H9 (cell line): ENCODE data around the gene SLC18B1. TPM values are rescaled to one million over a fixed set of nuclear protein-coding genes. Genes with fewer than 3 reads are reported as not detected.

Experiments
- DNase-seq: peaks from one replicate; pipeline ENCODE4 v3.0.0-alpha.2; 2017
- H2AFZ ChIP-seq: one replicate; pipeline ENCODE4 v1.6.1; 2013; ENCODE audit warnings: mild to moderate bottlenecking, low read length, control low read depth, moderate library complexity
- H2AK5ac ChIP-seq: 2 replicates; pipeline ENCODE4 v1.6.1; 2013; ENCODE audit warnings: low read length, control low read depth, mixed read lengths; ENCODE audit not compliant: insufficient read length
- H2BK120ac ChIP-seq: one replicate; pipeline ENCODE4 v1.6.1; 2013; ENCODE audit warnings: low read depth, mild to moderate bottlenecking, low read length, control low read depth, inconsistent platforms; ENCODE audit not compliant: poor library complexity, severe bottlenecking
- H2BK12ac ChIP-seq: 2 replicates; pipeline ENCODE4 v1.6.1; 2013; ENCODE audit warnings: low read length, control low read depth, mixed read lengths, low read depth; ENCODE audit not compliant: insufficient read length
- H2BK15ac ChIP-seq: 2 replicates; pipeline ENCODE4 v1.6.1; 2013; ENCODE audit warnings: low read depth, low read length, control low read depth
- H2BK20ac ChIP-seq: one replicate; pipeline ENCODE4 v1.6.1; 2013; ENCODE audit warnings: low read depth, mild to moderate bottlenecking, low read length, control low read depth, inconsistent platforms; ENCODE audit not compliant: poor library complexity, severe bottlenecking
- H2BK5ac ChIP-seq: 2 replicates; pipeline ENCODE4 v1.6.1; 2013; ENCODE audit warnings: low read length, control low read depth, mixed read lengths; ENCODE audit not compliant: insufficient read length
- H3K14ac ChIP-seq: 2 replicates; pipeline ENCODE4 v1.6.1; 2013; ENCODE audit warnings: low read length, control low read depth; ENCODE audit not compliant: insufficient read depth
- H3K18ac ChIP-seq: 2 replicates; pipeline ENCODE4 v1.6.1; 2013; ENCODE audit warnings: low read depth, mild to moderate bottlenecking, mixed read lengths, low read length, control low read depth; ENCODE audit not compliant: insufficient read length
- H3K23ac ChIP-seq: 2 replicates; pipeline ENCODE4 v1.6.1; 2013; ENCODE audit warnings: low read length, control low read depth, mixed read lengths, low read depth; ENCODE audit not compliant: insufficient read length
- H3K23me2 ChIP-seq: 2 replicates; pipeline ENCODE4 v1.6.1; 2013; ENCODE audit warnings: low read depth, mild to moderate bottlenecking, mixed read lengths, low read length, control low read depth; ENCODE audit not compliant: insufficient read length, poor library complexity, severe bottlenecking
- H3K27ac ChIP-seq: 2 replicates; pipeline ENCODE4 v1.5.1; 2013; ENCODE audit warnings: low read length, control low read depth, mixed read lengths, low read depth; ENCODE audit not compliant: insufficient read length
- H3K27me3 ChIP-seq: 2 replicates; pipeline ENCODE4 v1.6.1; 2013; ENCODE audit warnings: low read length, control low read depth, inconsistent platforms; ENCODE audit not compliant: insufficient read depth
- H3K4ac ChIP-seq: 2 replicates; pipeline ENCODE4 v1.6.1; 2013; ENCODE audit warnings: low read depth, mild to moderate bottlenecking, control low read depth, inconsistent platforms, low read length, moderate library complexity
- H3K4me1 ChIP-seq: 2 replicates; pipeline ENCODE4 v1.6.1; 2013; ENCODE audit warnings: low read length, control low read depth, inconsistent platforms; ENCODE audit not compliant: insufficient read depth
- H3K4me2 ChIP-seq: 2 replicates; pipeline ENCODE4 v1.6.1; 2013; ENCODE audit warnings: low read length, control low read depth, mixed read lengths; ENCODE audit not compliant: insufficient read length, insufficient read depth
- H3K56ac ChIP-seq: 2 replicates; pipeline ENCODE4 v1.6.1; 2013; ENCODE audit warnings: low read depth, mild to moderate bottlenecking, mixed read lengths, low read length, control low read depth; ENCODE audit not compliant: insufficient read length
- H3K79me1 ChIP-seq: 2 replicates; pipeline ENCODE4 v1.6.1; 2013; ENCODE audit warnings: low read depth, mild to moderate bottlenecking, moderate library complexity, low read length, control low read depth, inconsistent platforms; ENCODE audit not compliant: insufficient read depth, poor library complexity, severe bottlenecking
- H3K79me2 ChIP-seq: 2 replicates; pipeline ENCODE4 v1.6.1; 2013; ENCODE audit warnings: low read length, control low read depth, inconsistent platforms; ENCODE audit not compliant: insufficient read depth
- H3K9ac ChIP-seq: 2 replicates; pipeline ENCODE4 v1.6.1; 2013; ENCODE audit warnings: low read length, control low read depth, mixed read lengths; ENCODE audit not compliant: insufficient read length; ENCODE audit errors: extremely low read depth
- H3K9me3 ChIP-seq: one replicate; pipeline ENCODE4 v1.6.1; 2013; ENCODE audit warnings: low read depth, low read length, inconsistent platforms; ENCODE audit not compliant: control insufficient read depth
- H3T11ph ChIP-seq: one replicate; pipeline ENCODE4 v1.6.1; 2013; ENCODE audit warnings: mild to moderate bottlenecking, low read length, control low read depth, inconsistent platforms
- H4K20me1 ChIP-seq: one replicate; pipeline ENCODE4 v1.6.1; 2013; ENCODE audit not compliant: control insufficient read depth, insufficient read length, insufficient read depth
- H4K5ac ChIP-seq: 2 replicates; pipeline ENCODE4 v1.6.1; 2013; ENCODE audit warnings: low read depth, mild to moderate bottlenecking, mixed read lengths, low read length, control low read depth; ENCODE audit not compliant: insufficient read length
- H4K8ac ChIP-seq: replicated peaks from 2 replicates; pipeline ENCODE4 v1.6.1; 2013; ENCODE audit warnings: low read length, control low read depth, mixed read lengths, low read depth; ENCODE audit not compliant: insufficient read length
- H4K91ac ChIP-seq: 2 replicates; pipeline ENCODE4 v1.6.1; 2013; ENCODE audit warnings: low read depth, mild to moderate bottlenecking, moderate library complexity, mixed read lengths, low read length, control low read depth; ENCODE audit not compliant: insufficient read length
- H3K27ac Mint-ChIP-seq, 3 experiments: 2 replicates in 2 of 3; 3 replicates in 1 of 3; pipeline ENCODE4 v1.8.0; 2020 to 2021; ENCODE audit warnings: mixed read lengths in 3 of 3, mild to moderate bottlenecking in 1 of 3, moderate library complexity in 1 of 3
- H3K27me3 Mint-ChIP-seq: 2 replicates; pipeline ENCODE4 v1.8.0; 2021; ENCODE audit warnings: low read depth, mild to moderate bottlenecking, moderate library complexity, mixed read lengths
- H3K36me3 Mint-ChIP-seq, 3 experiments: 2 replicates in 2 of 3; 3 replicates in 1 of 3; pipeline ENCODE4 v1.8.0; 2020 to 2021; ENCODE audit warnings: low read depth in 3 of 3, mixed read lengths in 3 of 3; ENCODE audit not compliant: insufficient read depth in 1 of 3
- H3K4me1 Mint-ChIP-seq, 2 experiments: 2 replicates each; pipeline ENCODE4 v1.8.0; 2020; ENCODE audit warnings: mixed read lengths in 2 of 2
- H3K4me3 Mint-ChIP-seq, 2 experiments: 2 replicates in 1 of 2; 3 replicates in 1 of 2; pipeline ENCODE4 v1.8.0; 2020 to 2021; ENCODE audit warnings: mild to moderate bottlenecking in 2 of 2, mixed read lengths in 2 of 2, moderate library complexity in 1 of 2
- H3K9me3 Mint-ChIP-seq, 2 experiments: 2 replicates in 1 of 2; 3 replicates in 1 of 2; pipeline ENCODE4 v1.8.0; 2020; ENCODE audit warnings: mild to moderate bottlenecking in 2 of 2, mixed read lengths in 2 of 2, moderate library complexity in 1 of 2
- WGBS: extraction: QIAGEN DNeasy Blood & Tissue Kit; methylation state at CpG from one replicate; pipeline ENCODE4 v1.1.7; 2013; ENCODE audit warnings: missing lambda C conversion rate, low lambda C conversion rate, mixed read lengths; ENCODE audit not compliant: insufficient read length; ENCODE audit errors: extremely low coverage; 5-methylcytosine and 5-hydroxymethylcytosine counted together
- total RNA-seq: library from RNA; stranded (reverse); gene quantifications from 2 replicates; pipeline ENCODE4 v1.2.1, GENCODE V29; 2021
- TF ChIP-seq, protein P1 (sequence below): fragments of 200-600 bp; sonication (generic); conservative IDR thresholded peaks from 3 replicates; pipeline ENCODE4 v1.8.0; 2021; ENCODE audit warnings: antibody characterized with exemption, mild to moderate bottlenecking

SLC18B1 gene
- total RNA-seq, 1 experiment from 2014 or later, result 19.8 TPM

DNA sequence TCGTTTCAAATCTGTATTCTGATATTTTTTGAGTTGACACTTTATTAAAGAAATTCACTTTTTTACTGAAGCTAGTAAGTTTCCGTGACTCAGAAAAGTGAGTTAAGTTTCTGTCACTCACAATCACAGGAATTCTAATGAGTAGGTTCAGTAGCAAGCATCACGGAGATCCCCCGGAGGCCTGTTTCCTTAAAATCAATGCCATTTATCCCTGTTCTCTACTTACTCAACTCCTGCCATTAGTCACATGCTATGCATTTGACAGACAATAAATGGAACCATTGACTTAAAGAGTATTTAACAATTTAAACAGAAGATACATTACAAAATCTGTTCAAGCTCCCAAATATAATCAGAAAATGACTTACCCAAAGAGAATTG lies 9.1 kb downstream of the SLC18B1 start:
- Mint-ChIP-seq H3K4me1 (no peaks in the 10 kb centered on the region), H3K27me3 (no peaks in the 10 kb centered on the region), H3K4me3 (no peak overlapping the region), H3K9me3 (no peaks in the 10 kb centered on the region), H3K27ac (no peak overlapping the region), H3K36me3 (peaks cover 24 to 49% (median 48%) of the 10 kb centered on the region in 3 experiments; a peak in 6 of 7 replicates)
- H4K5ac ChIP-seq, result no peak overlapping the region
- no peak overlapping the region for H3K56ac ChIP-seq
- H3K9ac ChIP-seq, result no peak overlapping the region
- no peak for DNase-seq
- H2BK5ac ChIP-seq, result no peak overlapping the region
- H4K20me1 ChIP-seq, result no peaks in the 10 kb centered on the region
- no peak overlapping the region for H2BK20ac ChIP-seq
- no peak overlapping the region for H3K23ac ChIP-seq
- no peak overlapping the region for H2BK120ac ChIP-seq
- TF ChIP-seq, protein P1, sequence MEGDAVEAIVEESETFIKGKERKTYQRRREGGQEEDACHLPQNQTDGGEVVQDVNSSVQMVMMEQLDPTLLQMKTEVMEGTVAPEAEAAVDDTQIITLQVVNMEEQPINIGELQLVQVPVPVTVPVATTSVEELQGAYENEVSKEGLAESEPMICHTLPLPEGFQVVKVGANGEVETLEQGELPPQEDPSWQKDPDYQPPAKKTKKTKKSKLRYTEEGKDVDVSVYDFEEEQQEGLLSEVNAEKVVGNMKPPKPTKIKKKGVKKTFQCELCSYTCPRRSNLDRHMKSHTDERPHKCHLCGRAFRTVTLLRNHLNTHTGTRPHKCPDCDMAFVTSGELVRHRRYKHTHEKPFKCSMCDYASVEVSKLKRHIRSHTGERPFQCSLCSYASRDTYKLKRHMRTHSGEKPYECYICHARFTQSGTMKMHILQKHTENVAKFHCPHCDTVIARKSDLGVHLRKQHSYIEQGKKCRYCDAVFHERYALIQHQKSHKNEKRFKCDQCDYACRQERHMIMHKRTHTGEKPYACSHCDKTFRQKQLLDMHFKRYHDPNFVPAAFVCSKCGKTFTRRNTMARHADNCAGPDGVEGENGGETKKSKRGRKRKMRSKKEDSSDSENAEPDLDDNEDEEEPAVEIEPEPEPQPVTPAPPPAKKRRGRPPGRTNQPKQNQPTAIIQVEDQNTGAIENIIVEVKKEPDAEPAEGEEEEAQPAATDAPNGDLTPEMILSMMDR, result no peak
- H2AK5ac ChIP-seq, result no peak overlapping the region
- H3T11ph ChIP-seq, result no peak overlapping the region
- H3K4me1 ChIP-seq, result no peaks in the 10 kb centered on the region
- H4K91ac ChIP-seq, result no peak overlapping the region
- no peak overlapping the region for H2AFZ ChIP-seq
- no peak overlapping the region for H3K14ac ChIP-seq
- H3K79me1 ChIP-seq, result no peaks in the 10 kb centered on the region
- no peak overlapping the region for H3K4ac ChIP-seq
- H4K8ac ChIP-seq, result no peak overlapping the region
- H3K27me3 ChIP-seq, result no peaks in the 10 kb centered on the region
- H3K27ac ChIP-seq, result no peak overlapping the region
- WGBS, result no CpG with 5 or more reads among the region's 4 CpGs
- no peak overlapping the region for H2BK12ac ChIP-seq
- no peaks in the 10 kb centered on the region for H3K9me3 ChIP-seq
- H3K4me2 ChIP-seq, result no peak overlapping the region
- H3K79me2 ChIP-seq, result no peaks in the 10 kb centered on the region
- no peak overlapping the region for H3K18ac ChIP-seq
- no peak overlapping the region for H2BK15ac ChIP-seq
- H3K23me2 ChIP-seq, result no peaks in the 10 kb centered on the region
